Smooth muscle cell (in vitro differentiated cells): ENCODE results near the gene TET1. TPM values are rescaled to one million over a fixed set of nuclear protein-coding genes. Genes with fewer than 3 reads are reported as not detected.

Experiments used
- DNase-seq: peaks from one replicate; lab custom pipeline; 2025; ENCODE audit not compliant: unreplicated experiment; lab: John Stamatoyannopoulos, UW
- H2AFZ ChIP-seq: fragments of 200-600 bp; sonication (generic); 2 replicates; pipeline ENCODE4 v1.6.0; 2016; ENCODE audit warnings: antibody characterized with exemption, low read depth, mild to moderate bottlenecking
- H3F3A ChIP-seq: fragments of 200-600 bp; sonication (generic); 2 replicates; pipeline ENCODE4 v1.6.0; 2017; ENCODE audit warnings: antibody characterized with exemption, low read depth
- H3K27ac ChIP-seq: fragments of 200-600 bp; sonication (generic); 2 replicates; pipeline ENCODE4 v1.5.1; 2016; ENCODE audit warnings: low read depth, mild to moderate bottlenecking
- H3K27me3 ChIP-seq: fragments of 200-600 bp; sonication (generic); 2 replicates; pipeline ENCODE4 v1.6.1; 2016; ENCODE audit warnings: low read depth, mild to moderate bottlenecking
- H3K36me3 ChIP-seq: fragments of 200-600 bp; sonication (generic); 2 replicates; pipeline ENCODE4 v1.5.1; 2016; ENCODE audit warnings: low read depth
- H3K4me1 ChIP-seq: fragments of 200-600 bp; sonication (generic); 2 replicates; pipeline ENCODE4 v1.5.1; 2016; ENCODE audit warnings: low read depth
- H3K4me2 ChIP-seq: fragments of 200-600 bp; sonication (generic); 2 replicates; pipeline ENCODE4 v1.6.0; 2016; ENCODE audit warnings: mild to moderate bottlenecking
- H3K4me3 ChIP-seq: fragments of 200-600 bp; sonication (generic); 2 replicates; pipeline ENCODE4 v1.5.1; 2016; ENCODE audit warnings: mild to moderate bottlenecking
- H3K79me2 ChIP-seq: fragments of 200-600 bp; sonication (generic); 2 replicates; pipeline ENCODE4 v1.6.0; 2016; ENCODE audit warnings: low read depth, mild to moderate bottlenecking
- H3K9ac ChIP-seq: fragments of 200-600 bp; sonication (generic); 2 replicates; pipeline ENCODE4 v1.6.0; 2016; ENCODE audit warnings: low read depth
- H3K9me3 ChIP-seq: fragments of 200-600 bp; sonication (generic); replicated peaks from 2 replicates; pipeline ENCODE4 v1.5.1; 2016; ENCODE audit warnings: low read depth
- H4K20me1 ChIP-seq: fragments of 200-600 bp; sonication (generic); 2 replicates; pipeline ENCODE4 v1.6.0; 2016; ENCODE audit warnings: low read depth
- WGBS: methylation state at CpG from one replicate; pipeline ENCODE4 v1.1.7; 2016; ENCODE audit warnings: low lambda C conversion rate; 5-methylcytosine and 5-hydroxymethylcytosine counted together
- polyA plus RNA-seq: library from polyadenylated mRNA; unstranded; fragments of >200 nt; fragmentation: Nextera tagmentation; extraction: Ambion mirVana; gene quantifications from 2 replicates; pipeline ENCODE4 v1.2.1, GENCODE V29; 2016
- total RNA-seq: library from RNA; depleted of rRNA; stranded (reverse); fragments of >200 nt; gene quantifications from 2 replicates; pipeline ENCODE4 v1.2.3, GENCODE V29; 2014
- TF ChIP-seq, protein P1 (sequence below): fragments of 200-600 bp; sonication (generic); IDR thresholded peaks from 2 replicates; pipeline ENCODE4 v1.5.1; 2017; ENCODE audit warnings: borderline replicate concordance, mild to moderate bottlenecking, antibody characterized with exemption; ENCODE audit not compliant: insufficient read depth, poor library complexity, severe bottlenecking

The TET1 gene
- total and polyA plus RNA-seq, 2 experiments from 2014 or later: 2.5 to 15.3 TPM

DNA sequence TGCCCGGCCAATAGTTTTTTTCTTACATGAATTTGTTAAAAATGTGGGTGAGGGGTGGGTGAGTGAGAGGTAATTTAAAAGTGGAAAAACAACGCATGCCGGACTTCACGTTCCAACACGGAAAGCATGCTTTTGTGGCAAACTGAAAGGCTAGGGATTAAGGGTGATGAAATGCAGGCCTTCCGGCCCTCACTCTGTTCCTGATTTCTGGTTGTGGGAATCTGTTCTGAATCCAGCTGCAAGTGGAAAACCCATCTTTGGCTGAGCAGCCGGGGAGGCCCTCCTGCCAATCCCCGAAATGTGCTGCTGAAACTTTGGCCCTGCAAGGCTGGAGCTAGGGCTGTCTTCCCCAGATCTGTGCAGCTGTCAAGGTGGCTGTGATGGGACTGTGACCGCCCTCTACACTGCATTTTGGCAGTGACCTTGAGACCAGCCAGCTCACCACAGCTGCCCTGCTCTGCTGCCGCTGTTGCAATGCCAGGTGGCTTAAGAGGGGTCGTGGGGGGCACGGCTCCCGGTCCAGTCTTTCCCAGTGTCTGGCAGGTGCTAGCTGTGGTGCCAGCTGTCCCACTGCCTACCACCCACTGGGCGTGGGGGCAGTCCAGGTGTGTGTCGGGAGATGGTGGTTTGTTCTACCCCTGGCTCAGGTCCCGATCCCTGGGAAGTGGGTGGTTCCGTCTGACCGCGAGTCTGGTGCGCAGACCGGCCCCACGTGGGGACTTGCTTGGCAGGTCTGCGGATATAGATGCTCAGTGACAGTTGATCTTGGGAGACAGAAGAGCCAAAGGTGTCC lies 39.0 kb downstream of the TET1 start:
- H3K36me3 ChIP-seq: no peaks in the 10 kb centered on the region
- peaks cover 27% of the 10 kb centered on the region for H3F3A ChIP-seq
- no peak for DNase-seq
- H3K27me3 ChIP-seq: no peaks in the 10 kb centered on the region
- no peak overlapping the region for H3K9ac ChIP-seq
- peaks cover 21% of the 10 kb centered on the region for H3K79me2 ChIP-seq
- H3K4me3 ChIP-seq: peak overlapping the region; percentile 50
- H3K9me3 ChIP-seq: no peaks in the 10 kb centered on the region
- peak overlapping the region; percentile 29 for H3K27ac ChIP-seq
- TF ChIP-seq, protein P1, sequence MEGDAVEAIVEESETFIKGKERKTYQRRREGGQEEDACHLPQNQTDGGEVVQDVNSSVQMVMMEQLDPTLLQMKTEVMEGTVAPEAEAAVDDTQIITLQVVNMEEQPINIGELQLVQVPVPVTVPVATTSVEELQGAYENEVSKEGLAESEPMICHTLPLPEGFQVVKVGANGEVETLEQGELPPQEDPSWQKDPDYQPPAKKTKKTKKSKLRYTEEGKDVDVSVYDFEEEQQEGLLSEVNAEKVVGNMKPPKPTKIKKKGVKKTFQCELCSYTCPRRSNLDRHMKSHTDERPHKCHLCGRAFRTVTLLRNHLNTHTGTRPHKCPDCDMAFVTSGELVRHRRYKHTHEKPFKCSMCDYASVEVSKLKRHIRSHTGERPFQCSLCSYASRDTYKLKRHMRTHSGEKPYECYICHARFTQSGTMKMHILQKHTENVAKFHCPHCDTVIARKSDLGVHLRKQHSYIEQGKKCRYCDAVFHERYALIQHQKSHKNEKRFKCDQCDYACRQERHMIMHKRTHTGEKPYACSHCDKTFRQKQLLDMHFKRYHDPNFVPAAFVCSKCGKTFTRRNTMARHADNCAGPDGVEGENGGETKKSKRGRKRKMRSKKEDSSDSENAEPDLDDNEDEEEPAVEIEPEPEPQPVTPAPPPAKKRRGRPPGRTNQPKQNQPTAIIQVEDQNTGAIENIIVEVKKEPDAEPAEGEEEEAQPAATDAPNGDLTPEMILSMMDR: no peak
- no peak overlapping the region for H2AFZ ChIP-seq
- peaks cover 4% of the 10 kb centered on the region for H4K20me1 ChIP-seq
- H3K4me1 ChIP-seq: peaks cover 33% of the 10 kb centered on the region
- H3K4me2 ChIP-seq: peak overlapping the region; percentile 87
- WGBS: 27% methylated on average over 23 of the region's 23 CpGs

DNA sequence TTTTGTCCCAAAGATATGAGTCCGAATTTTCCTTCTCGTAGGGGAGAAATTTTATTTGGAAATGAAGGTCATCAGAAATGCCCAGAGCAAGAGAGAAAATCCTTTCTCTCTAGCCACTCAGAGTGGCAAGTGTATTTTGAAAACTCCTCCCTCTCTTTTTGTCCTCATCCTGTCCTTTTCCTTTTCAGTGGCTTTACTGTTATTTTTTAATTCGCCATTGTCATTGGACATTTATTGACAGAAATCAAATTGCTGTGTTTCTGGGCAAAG lies 39.6 kb downstream of the TET1 start:
- Histone ChIP-seq H3K9ac (no peak overlapping the region), H3K4me3 (peak overlapping the region; percentile 50), H3K27ac (peak overlapping the region; percentile 29), H2AFZ (peak overlapping the region; percentile 79), H3K9me3 (no peaks in the 10 kb centered on the region), H3K4me1 (peaks cover 33% of the 10 kb centered on the region), H3K27me3 (no peaks in the 10 kb centered on the region), H3K36me3 (no peaks in the 10 kb centered on the region), H4K20me1 (peaks cover 4% of the 10 kb centered on the region), H3K79me2 (peaks cover 21% of the 10 kb centered on the region), H3F3A (peaks cover 27% of the 10 kb centered on the region), H3K4me2 (peak overlapping the region; percentile 87)
- DNase-seq: no peak
- WGBS: 40% methylated on average over 3 of the region's 3 CpGs
- TF ChIP-seq, protein P1: no peak

DNA sequence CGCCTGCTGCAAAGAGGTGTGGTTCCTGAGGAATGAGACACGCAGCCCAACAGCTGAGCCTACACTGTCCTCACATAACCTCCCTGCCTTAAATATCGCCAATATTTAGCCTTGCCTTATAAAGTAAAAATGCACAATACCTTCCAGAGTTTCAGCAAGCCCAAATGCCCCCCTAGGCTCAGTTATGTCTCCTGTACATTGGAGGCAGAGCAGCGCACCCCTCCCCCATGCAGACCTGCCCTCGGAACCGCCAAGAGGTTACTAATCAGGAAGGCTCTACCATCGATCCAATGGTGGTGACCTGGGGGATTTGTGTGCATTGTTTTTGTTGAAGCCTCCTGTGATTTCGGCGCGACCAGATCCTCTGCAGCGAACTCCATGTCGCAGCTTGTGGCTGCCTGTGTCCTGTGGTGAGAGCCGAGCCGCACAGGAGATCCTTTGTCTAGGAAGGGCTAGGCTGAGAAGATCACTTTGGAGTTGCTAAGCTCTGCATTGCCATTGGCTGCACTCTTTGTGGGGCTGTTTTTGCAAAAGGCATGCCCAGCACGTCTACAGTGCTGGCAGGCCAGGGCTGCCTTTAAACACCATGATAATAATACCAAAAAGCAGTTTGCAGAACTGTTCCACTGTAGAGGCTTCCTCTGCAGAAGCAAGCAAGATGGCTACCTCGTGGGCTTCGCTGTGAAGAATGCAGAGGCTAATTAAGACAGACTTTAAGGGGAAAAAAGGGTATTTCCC lies 40.1 kb downstream of the TET1 start:
- H3F3A ChIP-seq: peaks cover 27% of the 10 kb centered on the region
- WGBS: 7% methylated on average over 17 of the region's 17 CpGs
- H3K4me3 ChIP-seq: peak overlapping the region; percentile 50
- no peaks in the 10 kb centered on the region for H3K27me3 ChIP-seq
- H3K27ac ChIP-seq: peak overlapping the region; percentile 29
- TF ChIP-seq, protein P1: no peak
- H3K9me3 ChIP-seq: no peaks in the 10 kb centered on the region
- peak overlapping the region; percentile 87 for H3K4me2 ChIP-seq
- H3K9ac ChIP-seq: no peak overlapping the region
- H3K79me2 ChIP-seq: peaks cover 21% of the 10 kb centered on the region
- no peaks in the 10 kb centered on the region for H3K36me3 ChIP-seq
- peaks cover 33% of the 10 kb centered on the region for H3K4me1 ChIP-seq
- H4K20me1 ChIP-seq: peaks cover 4% of the 10 kb centered on the region
- peak overlapping the region; percentile 79 for H2AFZ ChIP-seq
- DNase-seq: peak; percentile 11
